Activated CD8-positive, alpha-beta memory T cell treated with anti-CD3 and anti-CD28 coated beads, Interleukin-2, amount 50 U/mL, for 24 hours (primary cell): ENCODE measurements around the gene KCNAB3.

ENCODE experiments used
- DNase-seq: peaks from one replicate; pipeline ENCODE4 v3.0.0-alpha.2; 2020; ENCODE audit errors: extremely low read depth

The KCNAB3 gene

DNA sequence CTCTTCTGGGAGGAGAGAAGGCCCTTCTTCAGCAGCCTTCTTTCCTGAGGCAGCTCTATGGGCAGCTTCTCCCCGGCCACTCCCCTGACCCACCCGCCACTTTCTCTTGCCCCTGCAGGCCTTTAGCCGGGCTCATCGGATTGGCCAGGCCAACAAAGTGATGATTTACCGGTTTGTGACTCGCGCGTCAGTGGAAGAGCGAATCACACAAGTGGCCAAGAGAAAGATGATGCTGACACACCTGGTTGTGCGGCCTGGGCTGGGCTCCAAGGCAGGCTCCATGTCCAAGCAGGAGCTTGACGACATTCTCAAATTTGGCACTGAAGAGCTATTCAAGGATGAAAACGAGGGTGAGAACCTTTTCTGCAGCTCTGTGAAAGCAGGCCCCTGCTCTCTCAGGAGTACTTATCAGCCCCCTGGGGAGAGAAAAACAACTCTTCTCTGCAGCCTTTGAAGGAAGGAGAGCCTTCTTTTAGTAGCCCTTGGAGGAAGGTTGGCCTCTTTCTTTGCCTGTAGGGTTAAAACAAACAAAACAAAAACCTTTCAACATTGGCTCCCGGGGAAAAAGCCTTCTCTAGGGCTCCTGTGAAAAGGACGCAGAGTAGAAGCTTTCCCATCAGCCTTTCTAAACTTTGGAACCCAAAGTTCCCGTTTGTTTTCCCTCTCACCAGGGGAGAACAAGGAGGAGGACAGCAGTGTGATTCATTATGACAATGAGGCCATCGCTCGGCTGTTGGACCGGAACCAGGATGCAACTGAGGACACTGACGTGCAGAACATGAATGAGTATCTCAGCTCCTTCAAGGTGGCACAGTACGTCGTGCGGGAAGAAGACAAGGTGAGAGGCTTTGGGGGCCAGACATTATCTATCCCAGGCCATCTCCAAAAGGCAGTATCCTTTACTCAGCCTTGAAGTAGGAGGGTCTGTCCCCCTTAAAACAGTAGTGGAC is 26.2 kb downstream of the KCNAB3 start:
- no peak for DNase-seq

DNA sequence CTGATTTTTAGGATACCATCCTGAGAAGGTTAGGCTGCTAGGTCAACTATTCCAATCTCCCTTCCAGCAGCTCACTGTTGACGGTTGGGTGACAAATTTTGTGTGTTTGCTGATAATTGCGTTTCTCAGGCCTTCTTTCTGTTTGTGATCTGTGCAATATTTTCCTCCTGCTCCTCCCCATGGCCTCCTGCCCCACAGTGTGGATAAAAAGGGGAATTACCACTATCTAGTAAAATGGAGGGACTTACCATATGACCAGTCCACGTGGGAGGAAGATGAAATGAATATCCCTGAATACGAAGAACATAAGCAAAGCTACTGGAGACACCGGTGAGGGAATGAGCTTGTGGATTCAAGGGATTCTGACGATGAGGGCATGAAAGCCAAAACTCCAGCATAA is 31.9 kb downstream of the KCNAB3 start:
- DNase-seq: no peak

DNA sequence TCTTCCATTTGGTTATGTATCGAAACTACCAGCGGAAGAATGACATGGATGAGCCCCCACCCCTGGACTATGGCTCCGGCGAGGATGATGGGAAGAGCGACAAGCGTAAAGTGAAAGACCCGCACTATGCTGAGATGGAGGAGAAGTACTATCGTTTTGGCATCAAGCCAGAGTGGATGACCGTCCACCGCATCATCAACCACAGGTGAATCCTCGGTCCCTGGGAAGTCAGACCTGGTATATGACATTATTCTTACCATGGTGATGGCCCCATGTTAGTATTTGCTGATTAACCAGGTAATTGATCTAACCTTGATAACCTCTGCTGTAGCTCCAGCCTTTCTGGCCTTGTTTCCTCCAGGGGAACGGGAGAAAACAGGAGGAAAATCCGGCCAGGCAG is 32.6 kb downstream of the KCNAB3 start:
- no peak for DNase-seq

DNA sequence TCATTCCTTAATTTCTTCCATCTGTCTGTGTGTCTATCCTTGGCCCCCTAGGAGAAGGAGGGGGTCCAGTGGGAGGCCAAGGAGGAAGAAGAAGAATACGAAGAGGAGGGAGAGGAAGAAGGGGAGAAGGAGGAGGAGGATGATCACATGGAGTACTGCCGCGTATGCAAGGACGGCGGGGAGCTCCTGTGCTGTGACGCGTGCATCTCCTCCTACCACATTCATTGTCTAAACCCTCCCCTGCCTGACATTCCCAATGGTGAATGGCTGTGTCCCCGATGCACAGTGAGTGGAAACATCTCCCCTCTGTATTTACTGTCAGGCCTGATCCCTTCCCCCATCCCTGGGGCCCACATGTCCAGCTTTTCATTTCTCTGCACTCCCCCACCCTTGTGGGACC is 34.8 kb downstream of the KCNAB3 start:
- DNase-seq: no peak

DNA sequence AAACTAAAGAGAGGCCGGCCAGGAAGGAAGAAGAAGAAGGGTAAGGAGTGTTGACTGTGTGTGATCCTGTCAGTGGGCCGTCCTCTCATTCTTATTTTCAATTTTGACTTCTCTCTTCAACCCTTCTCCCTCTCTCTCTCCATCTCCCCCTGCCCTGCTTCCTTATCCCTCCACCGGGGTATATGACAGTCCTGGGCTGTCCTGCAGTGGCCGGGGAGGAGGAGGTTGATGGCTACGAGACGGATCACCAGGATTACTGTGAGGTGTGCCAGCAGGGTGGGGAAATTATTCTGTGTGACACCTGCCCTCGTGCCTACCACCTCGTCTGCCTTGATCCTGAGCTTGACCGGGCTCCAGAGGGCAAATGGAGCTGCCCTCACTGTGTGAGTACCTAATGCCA is 35.4 kb downstream of the KCNAB3 start:
- DNase-seq: no peak

DNA sequence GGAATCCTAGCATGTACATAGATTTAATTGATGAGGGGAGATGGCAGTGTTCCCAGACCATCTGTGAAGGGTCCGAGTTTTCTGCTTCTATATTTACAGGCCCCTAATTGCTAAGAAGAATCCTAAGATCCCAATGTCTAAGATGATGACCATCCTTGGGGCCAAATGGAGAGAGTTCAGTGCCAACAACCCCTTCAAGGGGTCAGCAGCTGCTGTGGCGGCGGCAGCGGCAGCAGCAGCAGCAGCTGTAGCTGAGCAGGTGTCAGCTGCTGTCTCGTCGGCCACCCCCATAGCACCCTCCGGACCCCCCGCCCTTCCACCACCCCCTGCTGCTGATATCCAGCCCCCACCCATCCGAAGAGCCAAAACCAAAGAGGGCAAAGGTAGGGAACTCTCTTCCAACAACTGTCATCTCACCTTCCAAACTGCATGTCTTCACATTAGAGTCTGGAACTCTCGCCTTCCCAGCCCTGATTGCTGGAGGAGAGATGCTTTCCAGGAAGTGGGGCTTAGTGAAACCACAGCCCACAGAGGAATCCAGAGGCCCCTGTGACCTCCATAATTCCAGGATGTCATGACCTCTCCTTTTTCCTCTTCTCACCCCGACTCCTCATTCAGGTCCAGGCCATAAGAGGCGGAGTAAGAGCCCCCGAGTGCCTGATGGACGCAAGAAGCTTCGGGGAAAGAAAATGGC is 36.3 kb downstream of the KCNAB3 start:
- no peak for DNase-seq

DNA sequence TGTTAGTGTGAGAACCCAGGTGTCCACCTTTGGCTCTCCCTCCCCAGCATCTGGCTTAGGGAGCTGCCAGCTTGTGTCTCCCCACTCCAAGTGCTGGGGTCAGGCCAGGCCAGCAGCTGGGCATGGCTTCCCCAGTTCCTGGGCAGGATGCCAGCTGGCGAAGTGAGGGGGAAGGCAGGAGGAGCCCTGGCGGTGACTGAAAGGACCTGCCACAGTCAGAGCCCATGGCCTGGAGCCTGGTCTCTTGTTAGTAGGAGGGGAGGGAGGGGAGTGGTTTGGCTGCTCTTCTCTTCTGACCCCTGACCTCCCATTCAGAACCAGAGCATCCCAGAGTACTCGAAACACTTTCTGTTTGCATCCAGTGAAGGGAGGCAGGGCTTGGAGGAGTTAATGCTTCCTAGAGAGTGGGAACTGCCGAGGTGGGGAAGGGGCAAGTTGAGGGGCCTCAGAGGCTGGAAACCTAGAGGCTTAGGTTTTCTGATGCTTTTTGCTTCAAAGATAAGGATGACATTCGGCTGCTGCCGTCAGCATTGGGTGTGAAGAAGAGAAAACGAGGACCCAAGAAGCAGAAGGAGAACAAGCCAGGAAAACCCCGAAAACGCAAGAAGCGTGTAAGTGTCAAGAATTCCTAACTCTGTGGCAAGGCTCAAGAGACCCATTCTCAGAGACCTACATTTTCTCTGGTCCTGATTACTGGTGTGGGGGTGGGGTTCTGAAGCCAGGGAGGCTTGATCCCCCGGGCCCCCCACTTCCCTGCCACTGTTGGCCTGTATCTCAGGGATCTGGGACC is 40.3 kb downstream of the KCNAB3 start:
- DNase-seq: no peak

DNA sequence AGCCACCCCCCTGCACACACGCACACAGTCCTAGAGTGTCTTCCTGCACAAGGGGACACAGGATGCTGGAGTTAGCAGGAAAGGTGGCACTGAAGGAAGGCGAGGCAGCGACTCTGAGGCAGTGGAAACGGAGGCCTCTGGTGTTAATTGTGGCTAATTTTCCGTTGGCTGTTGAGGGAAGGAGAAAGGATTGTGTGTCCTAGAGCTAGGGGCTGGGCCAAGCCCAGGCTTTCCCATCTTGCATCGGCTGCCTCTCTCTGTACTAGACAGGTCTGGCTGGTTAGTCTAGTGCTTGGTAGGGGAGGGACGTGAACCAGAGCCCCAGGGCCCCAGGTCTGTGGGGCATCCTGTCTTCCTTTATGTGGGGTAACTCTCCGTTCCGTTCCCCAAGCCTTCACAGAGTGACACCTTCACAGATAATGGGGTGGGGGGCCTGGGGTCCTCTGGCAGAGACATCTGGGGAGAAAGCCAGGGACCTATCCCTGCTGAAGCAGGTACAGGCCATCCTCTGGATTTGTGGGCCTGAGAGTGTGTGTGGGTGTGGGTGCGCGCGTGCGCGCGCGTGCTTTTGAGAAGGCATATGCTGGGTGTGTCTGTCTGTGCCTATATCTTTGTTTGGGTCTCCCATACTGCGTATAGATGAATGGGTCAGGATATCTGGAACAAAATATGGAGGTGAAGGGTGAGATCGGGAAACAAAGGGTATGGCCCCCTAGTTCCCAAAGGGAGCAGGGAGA is 41.3 kb downstream of the KCNAB3 start, which contains the start of gene CHD3:
Gene CHD3, plus strand, starts transcription at position 606 of the 737 bp plus-strand sequence. CDS start 212 bp downstream, outside the sequence.
- no peak for DNase-seq

DNA sequence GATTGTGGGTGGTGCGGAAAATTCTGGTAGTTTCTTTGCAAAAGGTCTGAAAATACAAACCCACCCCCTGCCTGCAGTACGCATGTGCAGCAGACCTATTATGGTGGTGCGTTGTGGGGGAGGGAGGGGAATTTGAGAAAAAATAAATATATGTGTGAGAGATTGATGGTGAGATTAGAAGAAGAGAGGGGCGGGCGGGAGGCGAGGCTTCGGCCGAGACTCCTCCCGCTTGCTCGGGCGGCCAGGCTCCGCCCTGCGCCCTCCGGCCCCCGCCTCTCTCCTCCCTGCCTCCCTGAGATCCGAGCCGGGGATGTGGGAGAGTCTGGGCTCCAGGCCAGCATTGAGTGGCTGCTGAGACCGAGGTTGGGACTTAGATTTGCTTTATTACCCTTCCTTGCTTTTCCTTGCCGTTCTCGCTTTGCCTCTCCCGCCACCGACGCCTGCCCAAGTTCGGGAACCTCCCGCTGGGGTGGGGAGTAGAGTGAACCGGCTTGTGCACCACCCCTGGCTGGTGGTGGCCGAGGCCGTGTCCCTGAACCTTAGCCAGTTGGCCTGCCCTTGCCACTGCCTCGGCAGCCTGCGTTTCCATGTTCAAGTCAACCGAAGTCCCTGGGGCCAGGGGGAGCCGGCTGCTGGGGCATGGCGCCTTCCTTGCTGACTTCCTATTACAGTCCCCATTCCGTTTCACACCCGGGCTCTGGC is 42.0 kb downstream of the KCNAB3 start:
- DNase-seq: peak; percentile 79

DNA sequence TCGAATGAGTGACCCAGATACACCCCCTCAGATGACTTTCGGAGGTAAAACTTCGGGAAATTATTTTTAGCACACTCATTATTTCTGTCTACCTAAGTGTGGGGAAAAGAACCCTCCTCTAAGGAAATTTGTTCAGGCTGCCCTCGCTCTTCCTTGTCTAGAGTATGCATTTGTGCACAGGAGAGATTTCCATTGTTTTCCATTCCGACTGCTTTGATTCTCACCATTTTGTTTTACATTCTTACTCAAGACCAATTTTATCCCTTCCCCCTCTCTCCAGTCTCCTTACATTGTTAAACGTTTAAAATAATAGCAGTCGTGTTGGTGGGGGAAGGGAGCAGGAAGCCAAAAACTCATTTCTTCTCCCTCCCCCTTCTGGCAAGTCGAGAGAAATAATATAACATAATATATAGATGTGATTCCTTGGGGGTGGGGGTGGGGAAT is 42.6 kb downstream of the KCNAB3 start:
- DNase-seq: no peak

DNA sequence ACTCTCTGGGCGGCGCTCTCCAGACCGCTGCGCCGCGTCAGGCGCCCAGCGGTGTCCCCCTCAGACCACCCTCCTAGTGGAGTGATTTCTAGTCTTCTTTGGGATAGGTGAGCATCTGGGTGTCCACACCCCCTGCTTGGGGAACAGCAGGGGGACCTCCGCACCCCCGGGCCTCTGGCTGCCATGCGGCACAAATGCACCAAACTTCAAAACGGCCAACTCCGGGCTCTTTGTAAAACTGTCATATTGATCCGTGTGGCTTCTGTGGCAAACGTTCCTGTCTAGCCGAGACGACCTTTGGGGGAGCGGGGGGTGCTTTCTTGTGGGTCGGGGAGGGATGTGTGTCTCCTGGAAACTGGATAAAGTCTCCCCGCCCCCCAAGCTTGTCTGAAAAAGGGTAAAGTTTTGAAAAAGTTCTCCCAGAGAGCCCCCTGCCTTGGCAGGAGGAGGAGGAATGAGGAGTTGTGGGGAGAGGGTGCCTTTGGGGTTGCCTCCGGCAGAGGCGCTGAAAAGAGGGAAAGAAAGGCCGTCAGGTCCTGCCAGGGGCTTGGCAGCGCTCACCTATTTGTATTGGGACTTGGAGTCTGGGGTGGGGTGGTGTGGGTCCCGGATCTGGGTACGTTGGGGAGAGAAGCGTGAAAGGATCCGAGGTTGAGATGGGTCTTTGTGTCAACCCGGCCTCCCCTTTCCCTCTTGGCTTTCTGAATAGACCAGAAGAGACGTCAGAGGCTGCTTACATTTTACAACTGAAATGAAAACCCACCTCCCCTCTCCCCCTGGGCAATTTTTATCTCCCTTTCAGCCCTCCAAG is 43.2 kb downstream of the KCNAB3 start:
- no peak for DNase-seq

DNA sequence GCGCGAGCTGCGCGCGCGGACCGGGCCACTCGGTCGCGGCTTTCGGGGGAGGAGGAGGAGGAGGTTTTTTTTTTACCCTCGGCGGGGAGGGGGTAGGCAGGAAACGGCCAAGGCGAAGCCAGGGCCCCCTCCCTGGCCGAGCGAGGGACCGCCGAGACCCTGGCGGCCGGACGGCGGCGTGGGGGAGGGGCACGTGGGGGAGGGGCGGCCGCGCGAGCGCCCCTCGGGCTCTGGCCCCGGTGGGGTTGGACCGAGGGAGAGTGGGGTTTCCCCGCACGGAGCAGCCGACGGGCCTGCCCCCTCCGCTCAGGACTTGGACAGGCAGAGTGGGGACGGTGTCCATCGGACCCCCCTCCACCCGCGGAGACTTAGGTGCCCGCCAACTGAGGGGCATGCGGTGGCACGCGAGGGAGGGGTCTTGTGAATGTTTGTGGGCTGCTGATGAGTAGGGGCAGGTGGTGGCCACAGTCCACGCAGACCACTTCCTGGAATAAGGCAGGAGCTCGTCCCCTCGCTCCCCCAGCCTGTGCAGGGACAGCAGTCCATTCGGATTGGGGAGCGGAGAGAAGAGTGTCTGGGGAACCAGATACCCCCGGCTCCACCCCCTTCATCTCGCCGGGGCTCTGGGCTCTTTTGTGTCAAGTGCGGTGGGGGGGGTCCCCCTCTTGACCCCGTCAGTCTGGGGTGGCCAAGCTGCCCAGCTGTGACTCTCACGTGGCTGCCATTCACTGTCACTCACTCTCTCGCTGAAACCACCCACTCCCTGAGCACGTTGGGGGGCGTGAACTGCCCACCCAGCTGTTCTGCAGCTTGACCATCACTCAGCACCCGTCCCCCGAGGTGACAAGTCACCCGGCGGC is 44.1 kb downstream of the KCNAB3 start:
- DNase-seq: no peak

DNA sequence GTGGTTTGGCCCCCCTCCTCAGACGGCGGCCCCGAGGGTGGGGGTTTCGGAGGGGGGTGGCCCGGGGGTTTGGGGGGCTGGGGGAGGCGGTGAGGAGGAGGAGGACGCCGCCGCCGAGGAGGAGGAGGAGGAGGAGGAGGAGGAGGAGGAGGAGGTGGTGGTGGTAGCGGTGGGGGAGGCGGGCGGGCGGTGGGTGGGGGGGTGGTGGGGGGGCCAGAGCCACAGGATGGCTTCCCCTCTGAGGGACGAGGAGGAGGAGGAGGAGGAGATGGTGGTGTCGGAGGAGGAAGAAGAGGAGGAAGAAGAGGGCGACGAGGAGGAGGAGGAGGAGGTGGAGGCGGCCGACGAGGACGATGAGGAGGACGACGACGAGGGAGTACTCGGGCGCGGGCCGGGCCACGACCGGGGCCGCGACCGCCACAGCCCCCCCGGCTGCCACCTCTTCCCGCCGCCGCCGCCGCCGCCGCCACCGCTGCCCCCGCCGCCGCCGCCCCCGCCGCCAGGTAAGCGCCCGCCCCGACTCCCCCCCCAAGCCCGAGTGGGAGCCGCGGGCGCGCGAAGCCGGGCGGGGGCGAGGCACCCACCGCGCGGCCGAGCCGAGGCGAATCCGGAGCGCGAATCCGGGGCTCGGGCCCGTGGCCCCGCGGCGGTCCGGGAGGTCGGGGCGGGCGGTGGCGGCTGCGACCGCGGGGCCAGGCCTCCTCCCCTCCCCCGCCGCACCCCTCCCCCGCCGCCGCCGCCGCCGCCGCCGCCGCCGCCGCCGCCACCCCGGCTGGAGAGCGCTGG is 44.9 kb downstream of the KCNAB3 start:
- DNase-seq: no peak

DNA sequence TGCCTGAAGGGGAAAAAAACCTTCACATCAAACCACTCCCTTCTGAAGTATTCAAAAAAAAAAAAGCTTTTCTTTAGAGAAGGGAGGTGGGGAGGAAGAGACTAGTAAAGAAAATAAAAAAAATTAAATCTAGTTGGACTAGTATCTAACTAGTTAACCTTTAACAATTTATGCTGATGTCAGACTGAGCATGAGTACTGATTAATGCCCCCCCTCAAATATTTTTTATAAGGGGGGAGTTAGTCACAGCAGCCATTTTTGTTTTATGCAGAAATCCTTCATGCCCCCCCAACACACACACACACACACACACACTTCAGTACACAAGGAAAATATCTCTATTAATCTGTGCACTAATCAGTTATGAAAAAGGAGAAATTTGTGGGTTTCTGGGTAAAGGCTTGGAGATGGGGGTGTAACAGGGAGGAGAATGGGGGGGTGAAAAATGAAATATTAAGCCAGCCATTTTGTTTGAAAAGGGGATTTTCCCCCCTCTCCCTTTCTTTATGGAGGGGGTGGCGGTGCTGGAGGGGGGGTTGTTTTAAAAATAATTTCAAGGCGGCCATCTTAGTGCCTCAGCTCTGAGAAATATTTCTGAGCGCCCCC is 45.8 kb downstream of the KCNAB3 start:
- no peak for DNase-seq

DNA sequence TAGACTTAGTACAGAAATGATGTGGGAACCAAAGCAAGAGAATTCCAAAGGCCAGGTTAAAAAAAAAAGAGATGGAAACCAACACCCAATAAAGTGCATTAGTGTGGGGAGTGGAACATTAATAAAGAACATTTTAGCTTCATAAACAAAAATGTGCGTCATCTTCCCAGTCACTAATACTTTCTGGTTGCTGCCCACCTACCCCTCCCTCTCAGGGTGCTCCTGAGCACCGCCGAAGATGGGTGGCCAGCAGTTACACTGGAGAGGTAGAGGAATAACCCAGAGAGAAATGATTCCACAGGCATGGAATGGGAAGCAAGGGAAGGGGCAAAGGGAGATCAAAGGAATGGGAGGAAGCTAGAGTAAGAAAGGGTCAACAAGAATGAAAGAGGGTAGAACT is 47.0 kb downstream of the KCNAB3 start:
- DNase-seq: no peak

DNA sequence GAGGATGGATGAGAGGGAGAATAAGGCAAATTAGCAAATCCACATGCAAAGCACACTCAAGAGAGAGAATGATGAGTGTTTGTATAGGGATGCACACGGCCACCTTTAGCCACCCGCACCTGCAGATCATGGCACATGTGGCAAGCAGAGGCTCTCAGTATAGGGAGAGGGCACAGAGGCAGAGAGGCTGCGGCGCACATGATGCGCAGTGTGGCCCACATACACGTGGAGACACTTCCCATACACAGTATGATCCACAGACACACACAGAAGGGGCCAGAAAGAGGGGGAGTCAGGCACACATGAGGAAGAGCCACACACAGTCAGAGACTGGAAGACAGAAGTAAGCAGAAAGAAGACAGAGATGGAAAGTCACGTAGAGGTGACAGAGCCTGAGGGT is 47.6 kb downstream of the KCNAB3 start:
- no peak for DNase-seq

DNA sequence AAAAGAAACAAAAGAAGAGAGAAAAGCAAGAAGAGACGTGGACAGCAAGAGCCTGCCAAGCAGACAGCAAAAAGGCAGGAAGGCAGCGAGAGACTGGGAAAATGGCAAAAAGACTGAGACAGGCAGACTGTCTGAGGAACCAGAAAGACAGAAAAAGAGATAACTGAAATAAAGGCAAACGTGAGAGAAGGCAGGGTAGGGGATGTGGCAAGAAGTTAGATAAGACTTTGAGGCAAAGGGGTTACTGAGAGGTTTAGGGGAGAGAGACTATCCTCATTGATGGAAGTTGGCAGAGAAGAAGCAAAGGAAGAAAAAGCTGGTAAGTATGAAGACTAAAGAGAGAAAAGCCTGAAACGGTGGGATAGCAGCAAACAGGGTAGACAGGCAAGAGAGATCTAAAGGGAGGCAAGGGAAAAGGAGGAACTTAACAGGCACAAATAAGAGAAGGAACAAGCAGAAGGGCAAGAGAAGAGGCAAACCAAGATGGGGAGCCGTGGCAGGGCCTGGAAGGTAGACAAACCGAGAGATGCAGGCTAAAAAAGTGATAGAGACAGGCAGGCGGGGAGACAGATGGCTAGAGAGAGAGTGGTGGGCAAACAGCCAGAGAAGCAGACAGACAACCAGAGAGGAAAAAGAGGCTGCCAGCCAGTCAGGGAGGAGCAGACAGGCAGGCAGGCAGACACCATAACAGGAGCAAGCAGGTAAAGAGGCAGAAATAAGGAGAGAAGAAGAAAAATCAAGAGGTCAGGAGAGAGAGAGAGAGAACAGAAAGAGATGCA is 48.2 kb downstream of the KCNAB3 start:
- no peak for DNase-seq
